Neural cell (in vitro differentiated cells): ENCODE measurements around the gene PRKCE. TPM values are rescaled to one million over a fixed set of nuclear protein-coding genes. Genes with fewer than 3 reads are reported as not detected.

Source experiments
- H2AFZ ChIP-seq: fragments of 200-600, 300-800 bp; sonication (generic), shearing (Covaris generic); 2 replicates; pipeline ENCODE4 v1.6.0; 2014; ENCODE audit warnings: low read depth, mild to moderate bottlenecking, antibody characterized with exemption, low read length, moderate library complexity
- H3F3A ChIP-seq: fragments of 200-600 bp; shearing (Covaris generic); 2 replicates; pipeline ENCODE4 v1.6.1; 2016; ENCODE audit warnings: mild to moderate bottlenecking, moderate library complexity, mixed read lengths, antibody characterized with exemption, low read length; ENCODE audit not compliant: insufficient read depth, poor library complexity, severe bottlenecking
- H3K27ac ChIP-seq: fragments of 200-600, 300-800 bp; sonication (generic), shearing (Covaris generic); 2 replicates; pipeline ENCODE4 v1.5.1; 2014; ENCODE audit warnings: mild to moderate bottlenecking, low read length, moderate library complexity
- H3K27me3 ChIP-seq: fragments of 300-800, 200-600 bp; sonication (generic), shearing (Covaris generic); 2 replicates; pipeline ENCODE4 v1.6.0; 2014; ENCODE audit warnings: mild to moderate bottlenecking, low read depth, low read length, moderate library complexity; ENCODE audit not compliant: insufficient read depth
- H3K36me3 ChIP-seq: fragments of 300-800, 200-600 bp; sonication (generic), shearing (Covaris generic); 2 replicates; pipeline ENCODE4 v1.5.1; 2014; ENCODE audit warnings: mild to moderate bottlenecking, antibody characterized with exemption, low read length, moderate library complexity; ENCODE audit not compliant: insufficient read depth
- H3K4me2 ChIP-seq: fragments of 300-800, 200-600 bp; sonication (generic), shearing (Covaris generic); 2 replicates; pipeline ENCODE4 v1.6.0; 2014; ENCODE audit warnings: mild to moderate bottlenecking, low read length
- H3K4me3 ChIP-seq: fragments of 300-800, 200-600 bp; sonication (generic), shearing (Covaris generic); 2 replicates; pipeline ENCODE4 v1.5.1; 2014; ENCODE audit warnings: mild to moderate bottlenecking, low read length, moderate library complexity
- H3K79me2 ChIP-seq: fragments of 200-600 bp; shearing (Covaris generic); replicated peaks from 2 replicates; pipeline ENCODE4 v1.6.0; 2014; ENCODE audit warnings: mild to moderate bottlenecking, low read length, moderate library complexity; ENCODE audit not compliant: insufficient read depth
- H3K9ac ChIP-seq: fragments of 300-800, 200-600 bp; sonication (generic), shearing (Covaris generic); 2 replicates; pipeline ENCODE4 v1.6.1; 2016; ENCODE audit warnings: mild to moderate bottlenecking, low read length, mixed read lengths
- H3K9me2 ChIP-seq: fragments of 200-600 bp; shearing (Covaris generic); 2 replicates; pipeline ENCODE4 v1.6.1; 2016; ENCODE audit warnings: mild to moderate bottlenecking, low read length, mixed read lengths; ENCODE audit not compliant: insufficient read depth
- H3K9me3 ChIP-seq: fragments of 200-600, 300-800 bp; sonication (generic), shearing (Covaris generic); 2 replicates; pipeline ENCODE4 v1.6.1; 2016; ENCODE audit warnings: mild to moderate bottlenecking, mixed run types, low read length, moderate library complexity, mixed read lengths
- H4K20me1 ChIP-seq: fragments of 200-600 bp; shearing (Covaris generic); 2 replicates; pipeline ENCODE4 v1.6.1; 2016; ENCODE audit warnings: mild to moderate bottlenecking, mixed run types; ENCODE audit not compliant: insufficient read depth
- EP300 ChIP-seq: fragments of 450-650 bp; conservative IDR thresholded peaks from 2 replicates; pipeline ENCODE4 v1.6.1; 2014; ENCODE audit warnings: antibody characterized with exemption, mild to moderate bottlenecking, moderate library complexity; ENCODE audit not compliant: poor library complexity, severe bottlenecking
- EZH2 ChIP-seq: fragments of 200-600, 300-800 bp; shearing (Covaris generic), sonication (generic); IDR thresholded peaks from 2 replicates; pipeline ENCODE4 v1.6.1; 2014; ENCODE audit warnings: antibody characterized with exemption, low read length, borderline replicate concordance, mild to moderate bottlenecking; ENCODE audit not compliant: insufficient read depth, poor library complexity, severe bottlenecking
- MXI1 ChIP-seq: fragments of 450-650 bp; conservative IDR thresholded peaks from 2 replicates; pipeline ENCODE4 v1.6.1; 2014; ENCODE audit warnings: antibody characterized with exemption, mild to moderate bottlenecking; ENCODE audit not compliant: poor library complexity, severe bottlenecking
- POLR2AphosphoS5 ChIP-seq: IDR thresholded peaks from 2 replicates; pipeline ENCODE4 v1.6.1; 2012
- RAD21 ChIP-seq: fragments of 450-650 bp; conservative IDR thresholded peaks from 2 replicates; pipeline ENCODE4 v1.6.1; 2014; ENCODE audit warnings: antibody characterized with exemption, mild to moderate bottlenecking, moderate library complexity
- SMC3 ChIP-seq: fragments of 450-650 bp; conservative IDR thresholded peaks from 2 replicates; pipeline ENCODE4 v1.6.1; 2014; ENCODE audit warnings: antibody characterized with exemption, mild to moderate bottlenecking, moderate library complexity; ENCODE audit not compliant: poor library complexity
- TAF1 ChIP-seq: IDR thresholded peaks from 2 replicates; pipeline ENCODE4 v1.6.1; 2012; ENCODE audit warnings: low read depth
- polyA plus RNA-seq: library from polyadenylated mRNA; depleted of rRNA; stranded (reverse); fragments of >200 nt; gene quantifications from 2 replicates; pipeline ENCODE4 v1.2.3, GENCODE V29; 2014
- TF ChIP-seq, protein P1 (sequence below): fragments of 450-650 bp; IDR thresholded peaks from 2 replicates; pipeline ENCODE4 v1.5.1; 2014; ENCODE audit warnings: antibody characterized with exemption, mild to moderate bottlenecking, moderate library complexity; ENCODE audit not compliant: poor library complexity, severe bottlenecking
- TF ChIP-seq, protein P2 (sequence below): IDR thresholded peaks from 2 replicates; pipeline ENCODE4 v1.6.1; 2012; ENCODE audit warnings: borderline replicate concordance

Gene PRKCE
- polyA plus RNA-seq, 1 donor from 2014 or later, result 5.4 TPM

DNA sequence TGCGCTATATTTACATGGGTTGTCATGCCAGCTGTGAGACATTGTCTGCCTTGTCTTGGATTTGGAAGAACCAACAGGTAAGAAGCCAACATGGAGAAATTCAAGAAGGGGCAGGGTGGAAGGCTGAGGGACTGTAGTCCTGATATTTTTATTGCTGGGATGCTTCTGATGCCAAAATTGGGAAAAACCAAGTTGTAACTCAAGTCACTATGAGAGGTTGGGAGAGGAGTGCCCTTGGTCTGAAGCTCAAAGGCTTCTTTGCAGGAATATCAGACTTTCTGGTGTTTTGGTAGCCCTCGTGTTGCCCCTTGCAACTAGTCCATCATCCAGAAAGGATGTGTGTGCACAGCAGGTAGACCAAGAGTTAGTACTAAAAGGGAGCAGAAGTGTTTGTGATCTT is 351.5 kb downstream of the PRKCE start:
- TF ChIP-seq POLR2AphosphoS5 (no peak), EP300 (no peak), MXI1 (no peak), SMC3 (no peak), RAD21 (no peak), EZH2 (no peak), TAF1 (no peak)
- TF ChIP-seq, protein P1, sequence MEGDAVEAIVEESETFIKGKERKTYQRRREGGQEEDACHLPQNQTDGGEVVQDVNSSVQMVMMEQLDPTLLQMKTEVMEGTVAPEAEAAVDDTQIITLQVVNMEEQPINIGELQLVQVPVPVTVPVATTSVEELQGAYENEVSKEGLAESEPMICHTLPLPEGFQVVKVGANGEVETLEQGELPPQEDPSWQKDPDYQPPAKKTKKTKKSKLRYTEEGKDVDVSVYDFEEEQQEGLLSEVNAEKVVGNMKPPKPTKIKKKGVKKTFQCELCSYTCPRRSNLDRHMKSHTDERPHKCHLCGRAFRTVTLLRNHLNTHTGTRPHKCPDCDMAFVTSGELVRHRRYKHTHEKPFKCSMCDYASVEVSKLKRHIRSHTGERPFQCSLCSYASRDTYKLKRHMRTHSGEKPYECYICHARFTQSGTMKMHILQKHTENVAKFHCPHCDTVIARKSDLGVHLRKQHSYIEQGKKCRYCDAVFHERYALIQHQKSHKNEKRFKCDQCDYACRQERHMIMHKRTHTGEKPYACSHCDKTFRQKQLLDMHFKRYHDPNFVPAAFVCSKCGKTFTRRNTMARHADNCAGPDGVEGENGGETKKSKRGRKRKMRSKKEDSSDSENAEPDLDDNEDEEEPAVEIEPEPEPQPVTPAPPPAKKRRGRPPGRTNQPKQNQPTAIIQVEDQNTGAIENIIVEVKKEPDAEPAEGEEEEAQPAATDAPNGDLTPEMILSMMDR, result no peak
- TF ChIP-seq, protein P2, sequence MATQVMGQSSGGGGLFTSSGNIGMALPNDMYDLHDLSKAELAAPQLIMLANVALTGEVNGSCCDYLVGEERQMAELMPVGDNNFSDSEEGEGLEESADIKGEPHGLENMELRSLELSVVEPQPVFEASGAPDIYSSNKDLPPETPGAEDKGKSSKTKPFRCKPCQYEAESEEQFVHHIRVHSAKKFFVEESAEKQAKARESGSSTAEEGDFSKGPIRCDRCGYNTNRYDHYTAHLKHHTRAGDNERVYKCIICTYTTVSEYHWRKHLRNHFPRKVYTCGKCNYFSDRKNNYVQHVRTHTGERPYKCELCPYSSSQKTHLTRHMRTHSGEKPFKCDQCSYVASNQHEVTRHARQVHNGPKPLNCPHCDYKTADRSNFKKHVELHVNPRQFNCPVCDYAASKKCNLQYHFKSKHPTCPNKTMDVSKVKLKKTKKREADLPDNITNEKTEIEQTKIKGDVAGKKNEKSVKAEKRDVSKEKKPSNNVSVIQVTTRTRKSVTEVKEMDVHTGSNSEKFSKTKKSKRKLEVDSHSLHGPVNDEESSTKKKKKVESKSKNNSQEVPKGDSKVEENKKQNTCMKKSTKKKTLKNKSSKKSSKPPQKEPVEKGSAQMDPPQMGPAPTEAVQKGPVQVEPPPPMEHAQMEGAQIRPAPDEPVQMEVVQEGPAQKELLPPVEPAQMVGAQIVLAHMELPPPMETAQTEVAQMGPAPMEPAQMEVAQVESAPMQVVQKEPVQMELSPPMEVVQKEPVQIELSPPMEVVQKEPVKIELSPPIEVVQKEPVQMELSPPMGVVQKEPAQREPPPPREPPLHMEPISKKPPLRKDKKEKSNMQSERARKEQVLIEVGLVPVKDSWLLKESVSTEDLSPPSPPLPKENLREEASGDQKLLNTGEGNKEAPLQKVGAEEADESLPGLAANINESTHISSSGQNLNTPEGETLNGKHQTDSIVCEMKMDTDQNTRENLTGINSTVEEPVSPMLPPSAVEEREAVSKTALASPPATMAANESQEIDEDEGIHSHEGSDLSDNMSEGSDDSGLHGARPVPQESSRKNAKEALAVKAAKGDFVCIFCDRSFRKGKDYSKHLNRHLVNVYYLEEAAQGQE, result no peak
- Histone ChIP-seq H3K79me2 (no peaks in the 10 kb centered on the region), H3K4me2 (no peak overlapping the region), H3K27me3 (no peaks in the 10 kb centered on the region), H4K20me1 (no peaks in the 10 kb centered on the region), H3K9me2 (no peaks in the 10 kb centered on the region), H3K4me3 (no peak overlapping the region), H2AFZ (no peak overlapping the region), H3F3A (no peaks in the 10 kb centered on the region), H3K36me3 (no peaks in the 10 kb centered on the region), H3K9ac (no peak overlapping the region), H3K9me3 (no peaks in the 10 kb centered on the region), H3K27ac (no peak overlapping the region)

DNA sequence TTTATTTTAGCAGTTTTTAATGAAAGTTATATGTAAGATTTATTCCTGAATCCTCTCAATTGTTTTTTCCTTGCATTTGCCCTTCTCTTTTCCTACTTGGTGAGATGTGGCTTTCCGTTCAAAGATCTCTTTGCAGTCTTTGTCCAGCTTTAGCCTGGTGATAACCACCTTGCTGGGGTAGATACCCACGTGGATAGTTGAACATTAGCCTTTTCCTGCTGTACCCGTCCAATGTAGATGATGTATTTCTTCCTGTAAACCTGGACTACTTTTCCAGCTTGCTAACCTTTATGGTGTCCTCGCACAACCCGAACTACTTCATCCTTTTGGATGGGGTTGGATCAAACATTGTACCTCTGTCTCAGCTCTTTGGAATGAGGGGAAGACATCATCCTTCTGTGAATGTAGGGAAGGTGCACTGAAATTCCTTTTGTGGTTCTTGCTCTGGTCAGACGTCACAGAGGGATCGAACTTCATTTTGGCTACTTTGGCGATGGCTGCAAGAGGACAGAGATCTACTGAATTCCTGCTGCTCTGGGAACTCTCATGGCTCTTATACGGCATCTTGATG is 352.5 kb downstream of the PRKCE start:
- no peak overlapping the region for H2AFZ ChIP-seq
- no peak for TF ChIP-seq MXI1
- TF ChIP-seq, protein P1, result no peak
- TF ChIP-seq, protein P2, result no peak
- no peak for TF ChIP-seq EZH2
- no peak for TF ChIP-seq RAD21
- TF ChIP-seq EP300, result no peak
- no peak for TF ChIP-seq SMC3
- TF ChIP-seq POLR2AphosphoS5, result no peak
- no peak for TF ChIP-seq TAF1
- H3K36me3 ChIP-seq, result no peaks in the 10 kb centered on the region
- no peaks in the 10 kb centered on the region for H3K9me3 ChIP-seq
- no peaks in the 10 kb centered on the region for H4K20me1 ChIP-seq
- no peak overlapping the region for H3K4me2 ChIP-seq
- H3K9ac ChIP-seq, result no peak overlapping the region
- no peaks in the 10 kb centered on the region for H3F3A ChIP-seq
- no peaks in the 10 kb centered on the region for H3K9me2 ChIP-seq
- no peaks in the 10 kb centered on the region for H3K79me2 ChIP-seq
- H3K27me3 ChIP-seq, result no peaks in the 10 kb centered on the region
- no peak overlapping the region for H3K4me3 ChIP-seq
- H3K27ac ChIP-seq, result no peak overlapping the region
